ENCODE data around the gene NHSL1. TPM values are rescaled to one million over a fixed set of nuclear protein-coding genes. Genes with fewer than 3 reads are reported as not detected.

NHSL1 gene
- total RNA-seq, 1 experiment from 2014 or later, result 8.7 TPM

DNA sequence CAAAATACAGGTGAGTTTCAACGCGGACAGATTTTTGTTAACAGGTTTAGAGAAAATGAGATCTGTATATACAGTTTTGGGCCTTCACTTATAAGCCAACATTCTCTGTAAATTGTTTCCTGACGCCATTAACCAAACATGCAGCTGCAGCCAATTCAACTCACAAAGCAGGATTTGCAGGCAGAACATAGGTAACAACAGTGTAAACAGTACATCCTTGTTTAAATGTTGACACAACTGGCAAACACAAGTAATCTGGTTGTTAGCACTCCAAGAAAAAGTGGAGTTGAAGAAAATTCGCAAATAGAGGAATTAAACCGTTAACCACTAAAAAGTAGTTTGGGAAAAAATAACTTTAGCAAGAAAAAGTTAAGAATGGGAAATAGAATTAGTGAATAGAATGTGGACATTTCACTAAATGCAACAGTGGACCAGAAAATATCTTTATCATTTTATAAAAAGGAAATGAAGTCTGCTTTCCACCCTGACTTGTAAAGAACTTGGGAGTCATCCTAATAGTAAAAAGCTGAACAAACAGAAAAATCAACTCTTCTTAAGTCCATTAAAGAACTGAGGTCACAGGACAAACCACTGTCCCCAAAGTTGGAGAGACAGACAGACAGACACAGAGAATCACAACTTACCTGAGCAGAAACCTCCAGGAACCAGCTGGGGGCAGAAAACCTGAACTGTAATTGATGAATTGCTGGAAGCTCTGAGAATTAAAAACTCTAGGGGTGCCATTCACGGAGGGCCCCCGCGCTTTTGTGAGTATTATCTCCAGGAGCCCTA, 111.5 kb downstream of the NHSL1 start:
- Histone ChIP-seq H3K9me3 (no peaks in the 10 kb centered on the region), H3K36me3 (no peaks in the 10 kb centered on the region), H3K27me3 (no peaks in the 10 kb centered on the region), H3K4me3 (no peak overlapping the region)
- DNase-seq, result no peak

DNA sequence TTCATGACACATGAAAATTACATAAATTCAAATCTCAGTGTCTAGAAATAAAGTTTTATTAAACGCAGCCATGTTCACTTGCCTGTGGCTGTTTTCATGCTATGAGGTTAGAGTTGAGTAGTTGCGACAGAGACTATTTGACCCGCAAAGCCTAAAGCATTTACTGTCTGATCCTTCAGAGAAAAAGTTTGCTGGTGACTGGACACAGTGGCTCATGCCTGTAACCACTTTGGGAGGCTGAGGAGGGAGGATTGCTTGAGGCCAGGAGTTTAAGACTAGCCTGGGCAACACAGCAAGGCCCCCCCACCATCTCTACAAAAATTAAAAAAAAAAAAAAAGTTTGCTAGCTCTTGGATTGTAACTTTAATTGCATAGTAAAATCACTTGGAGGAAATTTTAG, 112.4 kb downstream of the NHSL1 start:
- Histone ChIP-seq H3K36me3 (no peaks in the 10 kb centered on the region), H3K9me3 (no peaks in the 10 kb centered on the region), H3K4me3 (no peak overlapping the region), H3K27me3 (no peaks in the 10 kb centered on the region)
- no peak for DNase-seq

DNA sequence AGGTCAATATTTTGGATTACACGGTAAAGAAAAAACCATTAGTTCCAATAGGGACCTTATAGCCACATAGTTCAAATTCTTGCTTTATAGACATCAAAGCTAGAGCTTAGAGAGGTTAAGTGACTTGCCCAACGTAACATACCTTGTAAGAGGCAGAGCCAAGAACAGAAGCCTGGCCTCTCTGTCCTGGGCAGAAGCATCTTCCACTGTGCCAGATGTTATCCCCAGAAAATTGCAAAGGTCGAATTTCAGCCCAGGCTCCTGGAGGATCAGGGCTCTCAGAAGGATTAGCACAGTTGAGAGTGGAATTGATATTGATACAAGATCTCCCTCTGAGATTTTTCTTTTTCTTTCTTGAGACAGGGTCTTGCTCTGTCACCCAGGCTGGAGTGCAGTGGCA, 115.5 kb downstream of the NHSL1 start:
- H3K36me3 ChIP-seq, result no peaks in the 10 kb centered on the region
- DNase-seq, result no peak
- no peaks in the 10 kb centered on the region for H3K9me3 ChIP-seq
- H3K4me3 ChIP-seq, result no peak overlapping the region
- H3K27me3 ChIP-seq, result no peaks in the 10 kb centered on the region

DNA sequence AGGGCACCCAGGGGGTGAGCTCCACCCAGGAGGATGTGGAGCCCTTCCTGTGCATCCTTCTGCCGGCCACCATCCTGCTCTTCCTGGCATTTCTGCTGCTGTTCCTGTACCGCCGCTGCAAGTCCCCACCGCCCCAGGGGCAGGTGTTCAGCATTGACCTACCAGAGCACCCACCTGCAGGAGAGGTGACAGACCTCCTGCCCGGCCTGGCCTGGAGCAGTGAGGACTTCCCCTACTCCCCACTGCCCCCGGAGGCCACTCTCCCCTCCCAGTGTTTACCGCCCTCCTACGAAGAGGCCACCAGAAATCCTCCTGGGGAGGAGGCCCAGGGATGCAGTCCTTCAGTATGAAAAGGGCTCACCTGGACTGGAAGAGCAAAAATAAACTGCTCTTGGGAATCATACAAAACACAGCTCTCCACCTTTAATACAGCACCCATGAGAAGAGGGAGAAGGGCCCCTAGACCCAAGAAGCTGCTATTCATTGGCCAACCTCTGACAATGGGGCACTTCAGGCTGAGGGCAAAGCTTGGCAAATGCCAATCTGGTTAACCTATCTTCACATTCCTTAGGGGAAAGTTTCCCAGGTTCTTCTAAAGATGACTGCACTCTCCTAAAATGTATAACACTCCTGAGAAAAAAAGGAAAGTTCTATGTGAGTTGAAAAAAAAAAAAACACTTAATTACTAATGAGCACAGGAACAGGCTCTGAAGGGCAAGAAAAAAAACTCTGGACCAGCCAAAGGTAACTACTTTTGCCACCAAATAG, 116.6 kb downstream of the NHSL1 start:
- no peaks in the 10 kb centered on the region for H3K36me3 ChIP-seq
- no peak overlapping the region for H3K4me3 ChIP-seq
- no peaks in the 10 kb centered on the region for H3K27me3 ChIP-seq
- DNase-seq, result no peak
- no peaks in the 10 kb centered on the region for H3K9me3 ChIP-seq

DNA sequence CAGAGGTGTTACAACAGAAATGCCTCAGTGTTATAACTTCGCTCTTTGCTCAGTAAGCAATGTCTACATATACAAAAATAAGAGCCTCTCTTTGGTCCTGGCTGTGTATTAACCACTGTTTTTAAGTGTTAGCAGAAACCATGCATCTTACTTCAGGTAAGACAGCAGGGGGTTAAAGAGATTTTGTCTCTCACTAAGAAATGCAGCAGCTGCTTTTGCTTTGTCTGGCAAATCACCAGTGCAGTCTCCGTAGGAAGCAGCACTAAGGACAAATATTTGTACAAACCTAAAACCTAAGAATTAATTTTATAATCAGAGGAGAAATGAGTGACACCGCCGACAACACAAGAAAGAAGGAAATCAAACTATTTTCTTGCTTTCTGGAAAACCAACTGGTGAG, 120.8 kb downstream of the NHSL1 start:
- H3K9me3 ChIP-seq, result no peaks in the 10 kb centered on the region
- DNase-seq, result no peak
- no peaks in the 10 kb centered on the region for H3K27me3 ChIP-seq
- H3K4me3 ChIP-seq, result no peak overlapping the region
- no peaks in the 10 kb centered on the region for H3K36me3 ChIP-seq

DNA sequence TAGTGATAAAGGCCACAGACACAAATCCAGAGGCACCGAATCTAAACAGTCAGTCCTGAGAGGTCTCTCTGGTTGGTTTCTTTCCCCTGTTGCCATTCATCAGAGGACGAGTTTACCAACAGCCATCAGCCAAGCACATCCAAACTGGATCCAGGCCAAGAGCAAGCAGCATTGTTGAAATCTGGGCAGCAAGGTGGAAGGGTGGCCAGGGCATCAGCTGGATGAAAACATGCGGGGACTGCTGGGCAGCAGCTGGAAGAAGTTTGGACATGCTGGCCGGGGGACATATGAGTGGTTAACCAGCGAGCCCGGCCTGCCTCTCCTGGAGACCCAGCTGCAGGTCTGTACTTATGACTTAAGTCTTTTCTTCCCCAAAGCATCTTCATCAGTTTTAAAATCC, 121.5 kb downstream of the NHSL1 start, which contains the start of gene SMIM28:
Gene SMIM28 (plus strand): TSS at position 62 of the 400 bp plus-strand sequence. CDS start 168 bp downstream, at position 230.
- no peak for DNase-seq
- H3K4me3 ChIP-seq, result no peak within 1 kb of the TSS
- H3K36me3 ChIP-seq, result no peaks in the 10 kb centered on the region
- no peaks in the 10 kb centered on the region for H3K27me3 ChIP-seq
- H3K9me3 ChIP-seq, result no peaks in the 10 kb centered on the region

DNA sequence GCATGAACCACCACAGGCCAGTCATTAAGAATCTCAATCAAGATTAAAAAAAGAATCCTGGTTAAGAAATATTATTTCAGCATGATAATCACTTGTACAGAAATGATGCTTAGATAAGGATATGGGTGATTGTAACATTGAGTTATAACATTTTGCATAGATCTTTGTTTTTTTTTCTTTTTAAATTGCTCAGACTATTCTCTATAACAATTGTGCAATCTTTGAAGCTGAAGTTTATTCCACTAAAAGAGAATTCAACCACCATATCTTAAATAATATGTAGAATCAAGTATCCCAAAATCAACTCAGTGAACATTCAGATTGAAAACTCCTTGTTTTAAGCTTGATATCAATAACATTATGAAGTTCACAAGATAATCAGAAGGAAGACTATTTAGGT, 122.3 kb downstream of the NHSL1 start:
- Histone ChIP-seq H3K4me3 (no peak overlapping the region), H3K36me3 (no peaks in the 10 kb centered on the region), H3K27me3 (no peaks in the 10 kb centered on the region), H3K9me3 (no peaks in the 10 kb centered on the region)
- DNase-seq, result no peak

DNA sequence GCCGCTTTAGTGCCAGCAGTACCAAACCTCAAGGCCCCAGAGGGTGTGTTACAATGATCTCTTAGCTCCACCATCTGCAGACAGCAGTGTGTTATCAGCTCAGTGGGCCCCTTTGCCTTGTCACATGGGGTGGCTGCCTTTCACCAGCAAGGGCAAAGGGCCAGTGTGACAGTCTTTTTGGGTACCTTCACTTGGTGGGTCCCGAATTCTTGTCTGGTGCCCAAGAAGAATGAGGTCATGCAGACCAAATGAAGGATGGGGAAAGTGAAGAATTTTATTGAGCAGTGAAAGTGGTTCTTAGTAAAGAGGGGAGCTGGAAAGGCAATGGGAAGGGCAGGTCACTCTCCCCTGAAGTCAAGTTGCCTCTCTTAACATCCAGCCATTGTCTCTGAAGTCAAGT, 124.5 kb downstream of the NHSL1 start:
- Histone ChIP-seq H3K4me3 (no peak overlapping the region), H3K27me3 (no peaks in the 10 kb centered on the region), H3K36me3 (no peaks in the 10 kb centered on the region), H3K9me3 (no peaks in the 10 kb centered on the region)
- no peak for DNase-seq

DNA sequence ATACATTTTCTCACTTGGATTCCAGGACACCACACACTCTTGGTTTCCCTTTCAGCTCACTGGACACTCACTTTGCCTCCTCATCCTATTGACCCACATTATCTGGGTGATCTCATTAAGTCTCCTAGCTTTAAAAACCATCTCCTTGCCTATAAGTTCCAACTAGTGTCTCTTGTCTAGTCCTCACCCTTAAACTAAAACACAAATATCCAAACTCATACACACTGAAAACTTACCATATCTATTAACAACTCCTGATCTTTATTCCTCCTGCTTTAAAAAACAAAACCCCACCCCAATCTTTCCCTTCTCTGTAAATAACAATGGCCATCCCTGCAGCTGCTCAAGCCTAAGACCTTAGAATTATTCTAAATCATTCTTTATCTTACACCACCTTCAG, 125.1 kb downstream of the NHSL1 start:
- Histone ChIP-seq H3K9me3 (no peaks in the 10 kb centered on the region), H3K36me3 (no peaks in the 10 kb centered on the region), H3K4me3 (no peak overlapping the region), H3K27me3 (no peaks in the 10 kb centered on the region)
- DNase-seq, result no peak

DNA sequence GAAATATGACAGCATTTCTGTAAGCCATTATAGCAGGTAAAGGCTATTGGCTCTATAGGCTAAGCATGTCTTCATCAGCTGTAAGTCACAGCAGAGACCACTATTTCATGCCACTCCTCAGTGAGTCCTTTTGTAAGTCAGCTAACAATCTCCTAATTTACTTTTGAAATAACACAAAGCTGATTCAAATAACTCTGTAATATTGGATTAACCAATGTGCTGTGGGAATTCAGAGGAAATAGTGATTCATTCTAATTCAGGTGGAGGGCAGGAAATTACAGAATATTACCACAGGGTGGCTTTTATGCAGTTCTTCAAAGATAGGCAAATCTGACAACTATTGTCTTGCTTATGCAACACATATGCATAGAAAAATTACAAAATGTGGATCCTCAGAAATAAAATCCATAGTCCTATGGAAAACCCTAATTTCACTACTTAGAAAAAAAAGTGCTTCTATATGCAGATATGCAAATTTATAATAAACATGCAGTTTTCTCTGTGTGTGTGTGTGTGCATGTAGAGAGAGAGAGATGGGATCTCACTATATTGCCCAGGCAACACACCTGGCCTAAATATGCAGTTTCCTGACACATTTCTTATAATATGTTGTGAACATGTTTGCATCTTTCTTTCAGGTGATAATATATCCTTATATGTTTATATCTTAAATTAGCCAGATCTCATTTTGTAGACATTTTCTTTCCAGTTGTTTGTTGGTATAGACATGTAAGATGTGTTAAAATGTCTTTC, 126.4 kb downstream of the NHSL1 start:
- no peaks in the 10 kb centered on the region for H3K36me3 ChIP-seq
- no peaks in the 10 kb centered on the region for H3K9me3 ChIP-seq
- no peak for DNase-seq
- H3K27me3 ChIP-seq, result no peaks in the 10 kb centered on the region
- no peak overlapping the region for H3K4me3 ChIP-seq

Other genes with a start within 250 kb of the NHSL1 start
- gene SMIM28, start 121.6 kb downstream of the NHSL1 start, total RNA-seq (2014; rRNA removed; shearing (Covaris generic); ENCODE audit: low replicate concordance), result not detected in 2 replicates
- gene HEBP2, start 95.3 kb downstream of the NHSL1 start, total RNA-seq (2014; rRNA removed; shearing (Covaris generic); ENCODE audit: low replicate concordance), result 40.8 and 76.0 TPM in 2 replicates